H1 (cell line): ENCODE data around the gene ASB6. TPM values are rescaled to one million over a fixed set of nuclear protein-coding genes. Genes with fewer than 3 reads are reported as not detected.

Source experiments
- CTCF ChIA-PET: fragments of 300-600 bp; sonication (Branson Sonifier 250); formaldehyde crosslinking; loops from one replicate; lab custom pipeline; 2021; ENCODE audit not compliant: partially characterized antibody; lab: Charles Lee
- POLR2A ChIA-PET: fragments of 300-600 bp; sonication (Branson Sonifier 250); formaldehyde crosslinking; loops from one replicate; lab custom pipeline; 2021; ENCODE audit warnings: inconsistent platforms; ENCODE audit not compliant: partially characterized antibody; lab: Charles Lee
- DNase-seq, 2 experiments: peaks; one replicate each; pipeline versions ENCODE4 v3.0.0 to v3.0.0-alpha.2; 2010 to 2022; ENCODE audit warnings: low spot score in 2 of 2, low read depth in 1 of 2, mixed read lengths in 1 of 2
- FAIRE-seq: peaks from 2 replicates; lab custom pipeline; 2011; peaks lifted over from hg19 to GRCh38; lab: Jason Lieb, UNC
- H2AFZ ChIP-seq: 2 replicates; pipeline ENCODE4 v1.8.1; 2012; ENCODE audit warnings: low read length, inconsistent platforms
- H2AK5ac ChIP-seq: 2 replicates; pipeline ENCODE4 v1.6.1; 2013; ENCODE audit warnings: low read depth, low read length
- H2BK120ac ChIP-seq: replicated peaks from 2 replicates; pipeline ENCODE3; 2013; ENCODE audit warnings: low read depth, low read length, inconsistent platforms
- H2BK12ac ChIP-seq: 2 replicates; pipeline ENCODE4 v1.6.1; 2013; ENCODE audit warnings: low read depth, low read length
- H2BK15ac ChIP-seq: 2 replicates; pipeline ENCODE4 v1.6.1; 2013; ENCODE audit warnings: low read length
- H2BK20ac ChIP-seq: 2 replicates; pipeline ENCODE4 v1.6.1; 2013; ENCODE audit warnings: low read length
- H2BK5ac ChIP-seq: 2 replicates; pipeline ENCODE4 v1.6.1; 2013; ENCODE audit warnings: low read depth, low read length
- H3K14ac ChIP-seq: 2 replicates; pipeline ENCODE4 v1.6.1; 2013; ENCODE audit warnings: inconsistent platforms; ENCODE audit not compliant: insufficient read length
- H3K18ac ChIP-seq: 2 replicates; pipeline ENCODE4 v1.6.1; 2013; ENCODE audit warnings: low read length; ENCODE audit errors: extremely low read depth
- H3K23ac ChIP-seq: 2 replicates; pipeline ENCODE4 v1.6.1; 2013; ENCODE audit warnings: inconsistent platforms; ENCODE audit not compliant: insufficient read length
- H3K23me2 ChIP-seq: 2 replicates; pipeline ENCODE4 v1.6.1; 2013; ENCODE audit warnings: low read depth, low read length
- H3K27ac ChIP-seq: 2 replicates; pipeline ENCODE4 v1.6.1; 2011; ENCODE audit warnings: low read depth, low read length, inconsistent platforms
- H3K27me3 ChIP-seq, 4 experiments: replicated peaks in 1 of 4; 1 replicate in 1 of 4; 2 replicates in 3 of 4; pipeline versions ENCODE4 v1.6.1 to v1.8.1; 2011 to 2013; ENCODE audit warnings: low read length in 3 of 4, mild to moderate bottlenecking in 3 of 4, inconsistent platforms in 2 of 4, mixed read lengths in 2 of 4, moderate library complexity in 1 of 4; ENCODE audit not compliant: control insufficient read depth in 3 of 4, insufficient read depth in 3 of 4; ENCODE audit errors: extremely low read depth in 1 of 4
- H3K36me3 ChIP-seq, 4 experiments: 2 replicates each; pipeline versions ENCODE4 v1.6.1 to v1.8.1; 2011 to 2013; ENCODE audit warnings: mild to moderate bottlenecking in 4 of 4, low read length in 3 of 4, moderate library complexity in 2 of 4, control low read depth in 1 of 4, inconsistent platforms in 1 of 4; ENCODE audit not compliant: insufficient read depth in 4 of 4, control insufficient read depth in 2 of 4
- H3K4ac ChIP-seq: replicated peaks from 2 replicates; pipeline ENCODE3; 2013; ENCODE audit warnings: low read length, low read depth, mixed read lengths, inconsistent platforms; ENCODE audit not compliant: insufficient read length
- H3K4me1 ChIP-seq, 4 experiments: replicated peaks in 1 of 4; 1 replicate in 1 of 4; 2 replicates in 3 of 4; pipeline versions ENCODE4 v1.6.1 to v1.8.1; 2011 to 2013; ENCODE audit warnings: low read length in 3 of 4, inconsistent platforms in 2 of 4, mixed read lengths in 1 of 4; ENCODE audit not compliant: insufficient read depth in 4 of 4, control insufficient read depth in 3 of 4
- H3K4me2 ChIP-seq, 2 experiments: 2 replicates each; pipeline versions ENCODE4 v1.6.1 to v1.8.1; 2011 to 2013; ENCODE audit warnings: low read depth in 2 of 2, low read length in 2 of 2, control low read depth in 1 of 2, inconsistent platforms in 1 of 2, mild to moderate bottlenecking in 1 of 2; ENCODE audit not compliant: insufficient read depth in 1 of 2
- H3K4me3 ChIP-seq, 4 experiments: fragments of 200-600, 300-600 bp in 1 of 4; sonication (generic), shearing (Covaris generic), sonication (Bioruptor Twin) in 1 of 4; 2 replicates each; pipeline versions ENCODE4 v1.5.1 to v1.8.1; 2011 to 2016; ENCODE audit warnings: low read length in 4 of 4, low read depth in 3 of 4, control low read depth in 2 of 4, inconsistent platforms in 2 of 4, mild to moderate bottlenecking in 2 of 4, mixed read lengths in 1 of 4, moderate library complexity in 1 of 4; ENCODE audit not compliant: insufficient read depth in 2 of 4; ENCODE audit errors: extremely low read depth in 1 of 4
- H3K56ac ChIP-seq: replicated peaks from 2 replicates; pipeline ENCODE3; 2013; ENCODE audit warnings: low read depth, mild to moderate bottlenecking, mixed read lengths, low read length, inconsistent platforms; ENCODE audit not compliant: insufficient read length
- H3K79me1 ChIP-seq: 2 replicates; pipeline ENCODE4 v1.6.1; 2013; ENCODE audit warnings: low read depth, low read length, control low read depth
- H3K79me2 ChIP-seq, 2 experiments: 2 replicates each; pipeline versions ENCODE4 v1.6.1 to v1.8.1; 2012 to 2013; ENCODE audit warnings: low read length in 2 of 2, mild to moderate bottlenecking in 2 of 2, inconsistent platforms in 1 of 2; ENCODE audit not compliant: insufficient read depth in 2 of 2, control insufficient read depth in 1 of 2
- H3K9ac ChIP-seq, 4 experiments: replicated peaks in 1 of 4; 1 replicate in 1 of 4; 2 replicates in 3 of 4; pipeline versions ENCODE4 v1.6.1 to v1.8.1; 2011 to 2013; ENCODE audit warnings: low read depth in 3 of 4, low read length in 3 of 4, control low read depth in 2 of 4, mild to moderate bottlenecking in 2 of 4, moderate library complexity in 2 of 4, inconsistent platforms in 1 of 4; ENCODE audit errors: extremely low read depth in 1 of 4
- H3K9me3 ChIP-seq, 2 experiments: 2 replicates each; pipeline versions ENCODE4 v1.6.1 to v1.8.1; 2012 to 2013; ENCODE audit warnings: mild to moderate bottlenecking in 2 of 2, moderate library complexity in 2 of 2, control low read depth in 1 of 2, inconsistent platforms in 1 of 2, low read depth in 1 of 2, low read length in 1 of 2, mixed read lengths in 1 of 2; ENCODE audit not compliant: insufficient read depth in 2 of 2
- H4K20me1 ChIP-seq, 2 experiments: replicated peaks in 1 of 2; 2 replicates each; pipeline versions ENCODE3 to v1.8.1; 2011 to 2013; ENCODE audit warnings: inconsistent platforms in 2 of 2, low read length in 2 of 2, mild to moderate bottlenecking in 1 of 2; ENCODE audit not compliant: insufficient read depth in 2 of 2, control insufficient read depth in 1 of 2
- H4K5ac ChIP-seq: 2 replicates; pipeline ENCODE4 v1.6.1; 2013; ENCODE audit warnings: low read length, low read depth, mixed read lengths, inconsistent platforms; ENCODE audit not compliant: insufficient read length
- H4K8ac ChIP-seq: 2 replicates; pipeline ENCODE4 v1.8.0; 2013; ENCODE audit warnings: mild to moderate bottlenecking, moderate library complexity, low read length, inconsistent platforms; ENCODE audit not compliant: insufficient read depth; ENCODE audit errors: extremely low read depth
- H4K91ac ChIP-seq: replicated peaks from 2 replicates; pipeline ENCODE3; 2013; ENCODE audit warnings: low read length, mixed read lengths, inconsistent platforms; ENCODE audit not compliant: insufficient read length
- BRCA1 ChIP-seq: IDR thresholded peaks from 2 replicates; pipeline ENCODE4 v1.6.1; 2012; ENCODE audit warnings: low read depth, low read length, improper control_type of control experiment
- CREB1 ChIP-seq: IDR thresholded peaks from 2 replicates; pipeline ENCODE4 v1.6.1; 2012; ENCODE audit warnings: inconsistent platforms
- HDAC6 ChIP-seq: IDR thresholded peaks from one replicate; pipeline ENCODE4 v1.7.1; 2012; ENCODE audit warnings: low read depth, mild to moderate bottlenecking, inconsistent platforms, low read length, moderate library complexity
- KDM4A ChIP-seq: IDR thresholded peaks from one replicate; pipeline ENCODE4 v1.7.1; 2012; ENCODE audit warnings: low read depth, mild to moderate bottlenecking, moderate library complexity, low read length, inconsistent platforms; ENCODE audit not compliant: severe bottlenecking
- RBBP5 ChIP-seq: IDR thresholded peaks from 2 replicates; pipeline ENCODE4 v1.7.1; 2012; ENCODE audit warnings: low read depth, mild to moderate bottlenecking, inconsistent platforms, low read length, moderate library complexity, borderline replicate concordance
- WGBS, 2 experiments: shearing (Covaris generic) in 1 of 2; methylation state at CpG; one replicate each; pipeline versions ENCODE4 v1.1.6 to v1.1.7; 2013 to 2015; ENCODE audit warnings: low lambda C conversion rate in 2 of 2, mixed read lengths in 2 of 2, inconsistent platforms in 1 of 2, low coverage in 1 of 2, missing lambda C conversion rate in 1 of 2; ENCODE audit not compliant: insufficient replicate concordance in 2 of 2, insufficient coverage in 1 of 2, insufficient read length in 1 of 2; ENCODE audit errors: extremely low coverage in 1 of 2, missing lambda C conversion rate in 1 of 2; 5-methylcytosine and 5-hydroxymethylcytosine counted together
- polyA plus RNA-seq, 7 experiments: library from polyadenylated mRNA; depleted of rRNA in 3 of 7; stranded (reverse) in 5 of 7; unstranded in 2 of 7; fragments of >200 nt in 5 of 7; fragments of 200-250 nt in 2 of 7; gene quantifications; 1 replicate in 5 of 7; 2 replicates in 1 of 7; 4 replicates in 1 of 7; pipeline versions ENCODE4 v1.2.1 to v1.2.3, GENCODE V29; 2011 to 2013; ENCODE audit warnings: missing spikeins in 2 of 7, mixed read lengths in 2 of 7
- total RNA-seq: library from RNA; stranded (reverse); fragmentation: NEBNext Ultra II Directional; extraction: Animal tissue kit (Norgen Biotek cat#: 25700); gene quantifications from 2 replicates; pipeline ENCODE4 v1.2.1, GENCODE V29; 2021

ASB6 gene
- total and polyA plus RNA-seq, 2 of the 8 experiments (the other 6 are each of a cell fraction or from before 2014, with no cell fraction given): 14.0 to 17.3 TPM

DNA sequence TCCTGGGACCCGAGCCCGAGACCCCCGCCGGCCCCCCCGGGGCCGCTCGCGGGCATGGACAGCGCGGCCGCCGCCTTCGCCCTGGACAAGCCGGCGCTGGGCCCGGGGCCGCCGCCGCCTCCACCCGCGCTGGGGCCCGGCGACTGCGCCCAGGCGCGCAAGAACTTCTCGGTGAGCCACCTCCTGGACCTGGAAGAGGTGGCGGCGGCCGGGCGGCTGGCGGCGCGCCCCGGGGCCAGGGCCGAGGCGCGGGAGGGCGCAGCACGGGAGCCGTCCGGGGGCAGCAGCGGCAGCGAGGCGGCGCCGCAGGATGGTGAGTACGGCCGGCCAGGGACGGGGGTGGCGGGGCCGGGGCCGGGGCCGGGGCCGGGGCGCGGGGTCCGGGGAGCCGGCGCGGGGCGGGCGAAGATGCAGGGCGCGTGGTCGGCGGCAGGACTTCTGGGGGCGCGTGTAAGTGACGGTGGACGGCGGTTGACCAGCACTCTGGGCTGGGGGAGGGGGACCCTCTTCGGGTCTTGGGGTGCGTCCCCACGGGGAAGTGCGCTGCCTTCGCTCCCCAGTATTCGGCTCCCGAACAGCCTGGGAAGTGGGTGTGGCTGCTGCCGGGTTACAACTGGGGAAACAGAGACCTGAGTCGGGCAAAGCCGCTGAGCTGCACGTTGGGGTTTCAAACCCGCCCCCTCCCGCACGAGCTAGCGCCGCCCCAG, 24.0 kb upstream of the ASB6 start:
- peaks cover 9 to 30% (median 21%) of the 10 kb centered on the region in 4 experiments for H3K27me3 ChIP-seq

More for the DNA sequence above, 24.0 kb upstream of the ASB6 start:
- no peak overlapping the region; the same call in 1 of the 2 replicates for H4K8ac ChIP-seq
- H3K18ac ChIP-seq: no peak overlapping the region
- H3K9me3 ChIP-seq: no peaks in the 10 kb centered on the region
- peak in 1 of 2 experiments; percentile 65 for DNase-seq
- no peak overlapping the region for H4K5ac ChIP-seq
- H3K79me2 ChIP-seq: no peaks in the 10 kb centered on the region
- no peak overlapping the region for H2AK5ac ChIP-seq
- no peaks in the 10 kb centered on the region for H3K79me1 ChIP-seq
- H3K23me2 ChIP-seq: peaks cover 9% of the 10 kb centered on the region; the same call in 1 of the 2 replicates
- H3K4me3 ChIP-seq: peak overlapping the region; percentile 32 to 77 (median 40)
- H2AFZ ChIP-seq: no peak overlapping the region; the same call in 1 of the 2 replicates
- H3K4me2 ChIP-seq: peak overlapping the region; percentile 52 to 72
- no peak overlapping the region for H2BK5ac ChIP-seq
- 1% methylated on average over 16 of the region's 88 CpGs; no CpG with 5 or more reads in 1 of the 2 experiments for WGBS, 2 experiments
- no peak overlapping the region for H3K27ac ChIP-seq
- FAIRE-seq: no peak
- no peak overlapping the region for H2BK15ac ChIP-seq
- no peaks in the 10 kb centered on the region for H3K36me3 ChIP-seq
- no peak overlapping the region for H3K56ac ChIP-seq
- no peaks in the 10 kb centered on the region for H4K20me1 ChIP-seq
- H2BK120ac ChIP-seq: no peak overlapping the region
- H4K91ac ChIP-seq: no peak overlapping the region
- H2BK12ac ChIP-seq: peak overlapping the region; percentile 50; the same call in 1 of the 2 replicates
- no peak overlapping the region for H3K4ac ChIP-seq
- H2BK20ac ChIP-seq: no peak overlapping the region
- ChIA-PET POLR2A (interaction anchor here (0.8 to 3.0 kb wide), 4 partner anchors 9 to 47 kb away, joined by 3 to 6 read pairs (median 4); no protein-coding TSS in a partner anchor), CTCF (interaction anchor here (1.2 to 2.9 kb wide), 2 partner anchors 10 to 11 kb away, joined by 5 to 7 read pairs; no protein-coding TSS in a partner anchor)
- peak overlapping the region in 1 of 4 experiments; percentile 34; a peak in 2 of 7 replicates for H3K9ac ChIP-seq
- TF ChIP-seq RBBP5 (0 out of 2 replicates have a peak, but pooled peaks have one; percentile 42), BRCA1 (no peak), CREB1 (peak; percentile 55; the same call in 1 of the 2 replicates), KDM4A (peak; percentile 70), HDAC6 (no peak)
- TF ChIP-seq, all 59 proteins: peak for 3
- H3K14ac ChIP-seq: no peak overlapping the region
- peaks cover 0 to 9% (median 4%) of the 10 kb centered on the region in 4 experiments; a peak in 6 of 7 replicates for H3K4me1 ChIP-seq
- H3K23ac ChIP-seq: no peak overlapping the region
